KMS-11 (cell line): Measurements from ENCODE around the gene GAS2.

Source experiments
- H2AFZ ChIP-seq: fragments of 200-600 bp; sonication (generic); 2 replicates; pipeline ENCODE4 v1.6.1; 2016; ENCODE audit warnings: antibody characterized with exemption, mixed run types, low read depth
- H3K27ac ChIP-seq: fragments of 200-600 bp; sonication (generic); 2 replicates; pipeline ENCODE4 v1.6.1; 2016; ENCODE audit warnings: mild to moderate bottlenecking, mixed run types
- H3K27me3 ChIP-seq: fragments of 200-600 bp; sonication (generic); 2 replicates; pipeline ENCODE4 v1.6.1; 2017; ENCODE audit warnings: mild to moderate bottlenecking, low read depth, mixed run types, moderate library complexity; ENCODE audit not compliant: insufficient read depth
- H3K36me3 ChIP-seq: fragments of 200-600 bp; sonication (generic); 2 replicates; pipeline ENCODE4 v1.6.1; 2017; ENCODE audit warnings: mild to moderate bottlenecking, mixed run types; ENCODE audit not compliant: insufficient read depth
- H3K4me1 ChIP-seq: fragments of 200-600 bp; sonication (generic); 2 replicates; pipeline ENCODE4 v1.6.1; 2016; ENCODE audit warnings: mild to moderate bottlenecking, low read depth, mixed run types; ENCODE audit not compliant: poor library complexity, severe bottlenecking
- H3K4me2 ChIP-seq: fragments of 200-600 bp; sonication (generic); 2 replicates; pipeline ENCODE4 v1.7.0; 2016; ENCODE audit warnings: mild to moderate bottlenecking, mixed run types
- H3K4me3 ChIP-seq: fragments of 200-600 bp; sonication (generic); IDR thresholded peaks from 2 replicates; pipeline ENCODE4 v1.6.1; 2017; ENCODE audit warnings: low read depth, low read length, mixed read lengths; ENCODE audit not compliant: insufficient read depth
- H3K79me2 ChIP-seq: fragments of 200-600 bp; sonication (generic); 2 replicates; pipeline ENCODE4 v1.6.1; 2016; ENCODE audit warnings: low read depth, mixed run types; ENCODE audit not compliant: insufficient read depth
- H3K9ac ChIP-seq: fragments of 200-600 bp; sonication (generic); 2 replicates; pipeline ENCODE4 v1.6.1; 2016; ENCODE audit warnings: mild to moderate bottlenecking, mixed run types
- H4K20me1 ChIP-seq: fragments of 200-600 bp; sonication (generic); 2 replicates; pipeline ENCODE4 v1.6.1; 2016; ENCODE audit warnings: mild to moderate bottlenecking, mixed run types; ENCODE audit not compliant: insufficient read depth
- TF ChIP-seq, protein P1 (sequence below): fragments of 200-600 bp; sonication (generic); conservative IDR thresholded peaks from 2 replicates; pipeline ENCODE4 v1.6.1; 2017; ENCODE audit warnings: low read depth, mild to moderate bottlenecking, antibody characterized with exemption, low read length, moderate library complexity, mixed read lengths

The GAS2 gene

DNA sequence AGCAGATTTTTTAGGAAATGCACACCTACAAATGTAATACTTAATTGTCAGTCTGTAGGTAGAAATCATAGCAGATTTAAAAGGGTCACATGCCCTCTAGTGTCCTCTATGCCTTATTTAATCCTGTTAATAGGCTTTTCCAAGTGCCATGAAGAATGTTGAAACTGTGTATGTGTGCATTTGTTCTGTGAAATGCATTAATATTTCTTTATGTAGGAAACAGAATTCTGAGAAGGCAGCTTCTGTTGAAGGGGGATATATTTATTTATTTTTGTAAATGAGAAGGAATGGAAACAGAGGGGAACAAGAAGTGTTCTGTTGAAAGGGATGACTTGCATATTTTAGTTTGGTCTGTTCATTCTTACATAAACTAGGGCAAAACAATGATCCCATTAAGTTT, 112.2 kb downstream of the GAS2 start:
- Histone ChIP-seq H3K27me3 (no peaks in the 10 kb centered on the region), H4K20me1 (no peaks in the 10 kb centered on the region), H3K79me2 (no peaks in the 10 kb centered on the region), H3K27ac (no peak overlapping the region; the same call in 1 of the 2 replicates), H2AFZ (no peak overlapping the region), H3K4me2 (no peak overlapping the region), H3K9ac (no peak overlapping the region), H3K4me1 (peaks cover 27% of the 10 kb centered on the region), H3K36me3 (no peaks in the 10 kb centered on the region), H3K4me3 (no peak overlapping the region)
- TF ChIP-seq, protein P1, sequence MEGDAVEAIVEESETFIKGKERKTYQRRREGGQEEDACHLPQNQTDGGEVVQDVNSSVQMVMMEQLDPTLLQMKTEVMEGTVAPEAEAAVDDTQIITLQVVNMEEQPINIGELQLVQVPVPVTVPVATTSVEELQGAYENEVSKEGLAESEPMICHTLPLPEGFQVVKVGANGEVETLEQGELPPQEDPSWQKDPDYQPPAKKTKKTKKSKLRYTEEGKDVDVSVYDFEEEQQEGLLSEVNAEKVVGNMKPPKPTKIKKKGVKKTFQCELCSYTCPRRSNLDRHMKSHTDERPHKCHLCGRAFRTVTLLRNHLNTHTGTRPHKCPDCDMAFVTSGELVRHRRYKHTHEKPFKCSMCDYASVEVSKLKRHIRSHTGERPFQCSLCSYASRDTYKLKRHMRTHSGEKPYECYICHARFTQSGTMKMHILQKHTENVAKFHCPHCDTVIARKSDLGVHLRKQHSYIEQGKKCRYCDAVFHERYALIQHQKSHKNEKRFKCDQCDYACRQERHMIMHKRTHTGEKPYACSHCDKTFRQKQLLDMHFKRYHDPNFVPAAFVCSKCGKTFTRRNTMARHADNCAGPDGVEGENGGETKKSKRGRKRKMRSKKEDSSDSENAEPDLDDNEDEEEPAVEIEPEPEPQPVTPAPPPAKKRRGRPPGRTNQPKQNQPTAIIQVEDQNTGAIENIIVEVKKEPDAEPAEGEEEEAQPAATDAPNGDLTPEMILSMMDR: peak; percentile 36; the same call in 1 of the 2 replicates

DNA sequence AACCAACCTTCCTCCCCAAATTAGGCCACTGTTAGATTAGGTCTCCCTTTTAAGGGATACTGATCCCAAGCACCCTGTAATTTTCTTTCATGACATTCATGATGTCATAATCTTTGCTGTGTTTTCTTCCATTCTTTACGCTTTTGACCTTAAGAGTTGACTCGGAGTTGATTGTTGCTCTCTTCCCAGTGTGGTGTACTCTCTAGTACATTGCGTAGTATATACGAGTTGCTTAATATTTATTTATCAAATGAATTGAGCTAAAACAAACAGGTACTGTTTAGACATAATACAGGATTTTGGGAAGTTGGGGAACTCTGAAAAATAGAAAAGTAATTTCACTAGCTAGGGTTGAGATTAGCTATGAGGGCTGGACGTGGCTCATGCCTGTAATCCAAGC, 113.4 kb downstream of the GAS2 start:
- H3K27me3 ChIP-seq: no peaks in the 10 kb centered on the region

DNA sequence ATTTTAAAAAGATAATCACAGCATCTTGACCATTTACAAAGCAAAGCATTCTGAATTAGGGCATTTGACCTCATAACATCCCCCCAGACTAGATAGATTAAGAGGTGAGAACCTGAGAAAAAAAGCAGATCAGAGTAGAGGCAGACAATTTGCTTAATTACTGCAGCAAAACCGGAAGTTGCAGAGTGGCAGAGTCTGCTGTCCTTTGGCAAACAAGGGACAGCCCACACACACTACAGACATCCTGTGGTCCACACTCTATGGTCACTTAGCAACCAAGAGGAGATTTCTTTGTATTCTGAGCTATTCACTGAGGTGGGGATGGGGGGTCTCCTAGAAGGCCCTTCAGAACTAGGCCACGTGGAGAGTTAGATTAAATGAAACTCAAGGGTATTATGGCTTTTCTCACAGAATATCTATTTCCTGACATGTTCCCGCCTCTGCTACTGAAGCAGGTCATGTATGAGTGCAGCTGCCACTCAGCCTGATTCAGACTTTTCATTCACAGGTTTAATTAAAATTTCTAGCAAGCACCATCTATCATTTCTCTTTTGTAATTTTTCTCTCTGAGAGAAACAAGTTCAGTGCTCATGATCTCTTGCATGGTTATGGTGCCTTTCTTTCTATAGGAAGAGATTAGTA, 114.7 kb downstream of the GAS2 start:
- no peaks in the 10 kb centered on the region for H4K20me1 ChIP-seq
- H2AFZ ChIP-seq: no peak overlapping the region
- peaks cover 26% of the 10 kb centered on the region for H3K4me1 ChIP-seq
- H3K36me3 ChIP-seq: no peaks in the 10 kb centered on the region
- TF ChIP-seq, protein P1: no peak
- H3K4me3 ChIP-seq: no peak overlapping the region
- H3K4me2 ChIP-seq: no peak overlapping the region
- no peak overlapping the region for H3K27ac ChIP-seq
- H3K9ac ChIP-seq: no peak overlapping the region
- no peaks in the 10 kb centered on the region for H3K27me3 ChIP-seq
- H3K79me2 ChIP-seq: no peaks in the 10 kb centered on the region

More for the DNA sequence above, 113.4 kb downstream of the GAS2 start:
- Histone ChIP-seq H3K4me2 (no peak overlapping the region), H3K36me3 (no peaks in the 10 kb centered on the region), H3K27ac (no peak overlapping the region), H3K79me2 (no peaks in the 10 kb centered on the region), H2AFZ (no peak overlapping the region), H4K20me1 (no peaks in the 10 kb centered on the region), H3K4me3 (no peak overlapping the region), H3K4me1 (peaks cover 17% of the 10 kb centered on the region), H3K9ac (no peak overlapping the region)
- TF ChIP-seq, protein P1: no peak

DNA sequence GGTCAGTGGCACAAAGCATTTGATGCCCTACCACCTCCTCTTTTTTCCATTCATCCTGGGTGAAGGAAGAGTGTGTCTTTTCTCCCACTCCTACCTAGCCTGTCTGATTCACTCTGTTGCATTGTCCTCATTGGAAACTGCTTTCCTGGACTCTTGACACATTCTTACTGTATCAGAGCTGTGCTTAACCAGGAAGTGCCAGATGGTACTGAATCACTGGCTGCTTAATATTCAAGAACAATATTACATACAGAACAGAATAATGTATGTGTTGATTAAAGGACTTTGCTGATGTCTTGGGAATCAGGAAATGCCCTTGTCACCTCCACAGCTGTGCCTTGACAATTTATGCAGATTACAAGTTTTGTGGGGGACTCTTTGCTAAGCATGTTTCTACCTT, 118.8 kb downstream of the GAS2 start:
- no peak overlapping the region for H3K4me3 ChIP-seq
- no peaks in the 10 kb centered on the region for H3K79me2 ChIP-seq
- H4K20me1 ChIP-seq: no peaks in the 10 kb centered on the region
- H3K27ac ChIP-seq: no peak overlapping the region
- peaks cover 31% of the 10 kb centered on the region for H3K4me1 ChIP-seq
- no peak overlapping the region for H3K9ac ChIP-seq
- no peak overlapping the region for H3K4me2 ChIP-seq
- TF ChIP-seq, protein P1: no peak
- H2AFZ ChIP-seq: no peak overlapping the region
- H3K36me3 ChIP-seq: no peaks in the 10 kb centered on the region
- H3K27me3 ChIP-seq: no peaks in the 10 kb centered on the region
